Measurements from ENCODE around the gene PBX4.
A peak's percentile ranks its signal among the peaks of the same experiment; 100 is the strongest.

Gene PBX4

GRCh38 chr19:19628501-19629134, 10.1 kb upstream of the PBX4 start:
- Histone ChIP-seq H3K4me3 (replicated peaks; ENCODE audit: insufficient read depth, low read length) (peak overlapping the region; percentile 35), H3K27ac (replicated peaks) (peak overlapping the region; percentile 72), H3K27me3 (ENCODE audit: insufficient read depth, poor library complexity, severe bottlenecking) (no peaks in the 10 kb centered on the region)
- TF ChIP-seq CTCF (IDR thresholded peaks at IDR 0.05; ENCODE audit: insufficient read depth, low read length) (no peak), POLR2AphosphoS5 (IDR thresholded peaks at IDR 0.05; ENCODE audit: low read depth) (peak; percentile 36; the same call in 1 of the 2 replicates), REST (IDR thresholded peaks at IDR 0.05; ENCODE audit: insufficient replicate concordance, low read depth) (no peak), SPI1 (IDR thresholded peaks at IDR 0.05; ENCODE audit: borderline replicate concordance, low read depth) (no peak), GABPA (IDR thresholded peaks at IDR 0.05; ENCODE audit: low read depth) (no peak)
- peak; percentile 81 to 83 for DNase-seq (ENCODE audit: low read depth in 1 of 2, low spot score in 1 of 2)

DNA sequence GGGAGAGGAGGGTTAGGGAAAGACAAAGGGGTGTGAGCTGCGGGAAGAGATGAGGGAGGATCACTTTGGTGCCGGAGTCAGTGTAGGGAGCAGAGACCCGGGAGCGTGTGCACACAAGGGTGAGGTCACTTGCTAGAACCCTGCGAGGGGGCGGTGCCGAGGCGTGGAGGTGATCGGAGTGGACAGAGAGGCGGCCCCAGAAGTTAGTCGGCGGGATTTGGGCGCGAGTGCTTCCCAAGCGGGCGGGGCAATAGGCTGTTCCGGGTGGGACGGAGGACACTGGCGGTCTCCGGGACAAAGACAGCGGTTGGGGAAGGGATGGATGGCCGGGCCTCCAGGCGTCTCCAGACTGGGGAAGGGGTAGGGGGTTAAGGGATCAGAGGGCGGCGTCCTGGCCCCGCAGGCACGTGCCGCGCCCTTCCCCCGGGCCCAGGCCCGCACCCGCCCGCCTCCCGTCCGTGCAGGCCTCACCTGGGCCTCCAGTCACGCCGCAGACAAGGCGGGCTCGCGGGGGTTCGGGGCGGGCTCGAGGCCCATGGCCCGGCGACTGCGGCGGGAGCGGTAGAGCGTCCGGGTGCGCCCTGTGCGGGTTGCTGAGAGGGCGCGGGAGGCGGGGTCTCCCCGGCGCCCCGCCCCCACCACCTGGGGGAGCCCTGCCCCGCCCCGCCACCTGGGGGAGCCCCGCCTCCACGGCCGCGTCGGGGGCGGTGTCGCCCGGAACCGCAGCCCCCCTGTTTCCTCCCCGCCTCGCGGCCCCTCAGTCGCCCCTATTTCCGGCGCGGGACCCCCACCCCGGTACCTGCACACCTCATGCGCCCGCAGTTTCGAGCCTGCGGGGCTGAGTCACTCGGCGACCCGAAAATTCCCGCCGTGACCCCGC, 9.4 kb upstream of the PBX4 start, which contains the start of gene LPAR2:
Gene LPAR2 (minus strand): TSS at position 600 of the 880 bp plus-strand sequence. CDS start 945 bp downstream, outside the sequence.
- peak within 1 kb of the TSS; percentile 35 for H3K4me3 ChIP-seq (replicated peaks; ENCODE audit: insufficient read depth, low read length)
- peak within 1 kb of the TSS; percentile 72 for H3K27ac ChIP-seq (replicated peaks)
- TF ChIP-seq SPI1 (IDR thresholded peaks at IDR 0.05; ENCODE audit: borderline replicate concordance, low read depth) (no peak), GABPA (IDR thresholded peaks at IDR 0.05; ENCODE audit: low read depth) (no peak), POLR2AphosphoS5 (IDR thresholded peaks at IDR 0.05; ENCODE audit: low read depth) (no peak), CTCF (IDR thresholded peaks at IDR 0.05; ENCODE audit: insufficient read depth, low read length) (no peak), REST (IDR thresholded peaks at IDR 0.05; ENCODE audit: insufficient replicate concordance, low read depth) (no peak)

DNA sequence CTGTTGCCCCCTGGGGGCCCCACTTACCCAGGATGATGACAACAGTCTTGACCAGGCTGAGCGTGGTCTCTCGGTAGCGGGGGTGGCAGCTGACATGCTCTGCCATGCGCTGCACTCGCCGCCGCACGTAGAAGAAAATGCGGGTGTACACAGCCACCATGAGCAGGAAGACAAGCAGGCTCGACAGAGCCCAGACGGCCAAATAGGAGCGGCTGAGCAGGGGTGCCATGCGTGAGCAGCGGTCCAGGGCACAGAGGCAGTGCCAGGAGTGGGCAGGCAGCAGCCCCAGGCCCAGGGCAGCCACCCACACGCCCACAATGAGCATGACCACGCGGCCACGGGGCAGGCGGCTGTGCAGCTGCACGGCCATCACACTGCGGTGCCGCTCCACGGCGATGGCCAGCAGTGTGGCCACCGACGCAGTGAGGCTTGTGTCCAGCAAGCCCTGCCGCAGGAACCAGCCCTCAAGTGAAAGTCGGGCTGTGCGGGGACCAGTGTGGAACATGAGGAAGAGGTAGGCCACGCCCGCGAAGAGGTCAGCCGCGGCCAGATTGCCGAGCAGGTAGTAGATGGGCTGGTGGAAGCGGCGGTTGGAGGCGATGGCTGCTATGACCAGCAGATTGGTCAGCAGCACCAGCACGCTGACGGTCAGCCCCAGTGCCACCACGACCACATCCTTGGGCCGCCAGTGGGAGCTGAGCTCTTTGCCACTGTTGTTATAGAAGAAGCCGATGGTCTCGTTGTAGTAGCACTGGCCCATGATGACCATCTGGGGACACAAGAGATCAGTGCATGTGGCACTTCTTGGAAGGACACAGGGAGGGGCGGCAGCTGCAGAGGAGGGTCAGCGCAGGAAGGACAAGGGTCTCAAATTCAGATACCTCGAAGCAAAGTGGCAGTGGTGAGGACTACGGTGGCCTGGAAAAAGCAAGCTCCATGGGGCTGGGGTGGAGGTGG, 8.3 kb upstream of the PBX4 start:
- H3K4me3 ChIP-seq (replicated peaks; ENCODE audit: insufficient read depth, low read length) = no peak overlapping the region
- H3K27ac ChIP-seq (replicated peaks) = no peak overlapping the region
- TF ChIP-seq POLR2AphosphoS5 (IDR thresholded peaks at IDR 0.05; ENCODE audit: low read depth) (peak; percentile 52), SPI1 (IDR thresholded peaks at IDR 0.05; ENCODE audit: borderline replicate concordance, low read depth) (no peak)

More for the DNA sequence above, 9.4 kb upstream of the PBX4 start, which contains the start of gene LPAR2:
- H3K27me3 ChIP-seq (ENCODE audit: insufficient read depth, poor library complexity, severe bottlenecking) = no peaks in the 10 kb centered on the region
- DNase-seq (ENCODE audit: low read depth in 1 of 2, low spot score in 1 of 2) = no peak

More for the DNA sequence above, 8.3 kb upstream of the PBX4 start:
- no peaks in the 10 kb centered on the region for H3K27me3 ChIP-seq (ENCODE audit: insufficient read depth, poor library complexity, severe bottlenecking)
- no peak for DNase-seq (ENCODE audit: low read depth in 1 of 2, low spot score in 1 of 2)
